ENCODE measurements around the gene NTM.
"Not testable (repeated sequence)": the region's sequence is repeated elsewhere in the genome, so short reads cannot be mapped to it uniquely, and the experiment has no call there.

Gene NTM

GRCh38 chr11:131672191-131672590, 301.8 kb downstream of the NTM start:
- Histone ChIP-seq H3K9me3 (ENCODE audit: control insufficient read depth, low read length) (no peaks in the 10 kb centered on the region), H3K36me3 (ENCODE audit: control insufficient read depth, insufficient read depth, low read length) (no peaks in the 10 kb centered on the region), H3K27ac (ENCODE audit: low read depth, low read length, severe bottlenecking) (no peak overlapping the region), H3K4me1 (ENCODE audit: control insufficient read depth, insufficient read depth, low read length, poor library complexity, severe bottlenecking) (peaks cover 37% of the 10 kb centered on the region), H3K4me3 (ENCODE audit: extremely low read depth, insufficient read depth, low read length, poor library complexity, severe bottlenecking) (no peak overlapping the region)
- 91 to 95% methylated on average over 10 to 14 of the region's 15 CpGs for WGBS, 2 experiments (ENCODE audit: insufficient coverage in 2 of 2)

- Histone ChIP-seq H3K36me3 (ENCODE audit: control insufficient read depth, insufficient read depth, low read length) (no peaks in the 10 kb centered on the region), H3K9me3 (ENCODE audit: control insufficient read depth, low read length) (no peaks in the 10 kb centered on the region), H3K4me3 (ENCODE audit: extremely low read depth, insufficient read depth, low read length, poor library complexity, severe bottlenecking) (no peak overlapping the region), H3K4me1 (ENCODE audit: control insufficient read depth, insufficient read depth, low read length, poor library complexity, severe bottlenecking) (peaks cover 28% of the 10 kb centered on the region), H3K27ac (ENCODE audit: low read depth, low read length, severe bottlenecking) (no peak overlapping the region)
- WGBS, 2 experiments (ENCODE audit: insufficient coverage in 2 of 2), result 36 to 45% methylated on average over 11 to 16 of the region's 16 CpGs
Observed at GRCh38 chr11:131674051-131674755, 303.8 kb downstream of the NTM start.

- 93 to 94% methylated on average over 5 of the region's 11 CpGs for WGBS, 2 experiments (ENCODE audit: insufficient coverage in 2 of 2)
- no peaks in the 10 kb centered on the region for H3K9me3 ChIP-seq (ENCODE audit: control insufficient read depth, low read length)
- no peak overlapping the region for H3K4me3 ChIP-seq (ENCODE audit: extremely low read depth, insufficient read depth, low read length, poor library complexity, severe bottlenecking)
- no peaks in the 10 kb centered on the region for H3K36me3 ChIP-seq (ENCODE audit: control insufficient read depth, insufficient read depth, low read length)
- H3K27ac ChIP-seq (ENCODE audit: low read depth, low read length, severe bottlenecking), result no peak overlapping the region
- peaks cover 19% of the 10 kb centered on the region for H3K4me1 ChIP-seq (ENCODE audit: control insufficient read depth, insufficient read depth, low read length, poor library complexity, severe bottlenecking)
Observed at GRCh38 chr11:131675121-131675888, 304.9 kb downstream of the NTM start.

- 17 to 53% methylated on average over 1 to 3 of the region's 4 CpGs for WGBS, 2 experiments (ENCODE audit: insufficient coverage in 2 of 2)
- no peaks in the 10 kb centered on the region for H3K9me3 ChIP-seq (ENCODE audit: control insufficient read depth, low read length)
- no peak overlapping the region for H3K4me3 ChIP-seq (ENCODE audit: extremely low read depth, insufficient read depth, low read length, poor library complexity, severe bottlenecking)
- H3K27ac ChIP-seq (ENCODE audit: low read depth, low read length, severe bottlenecking), result no peak overlapping the region
- no peaks in the 10 kb centered on the region for H3K36me3 ChIP-seq (ENCODE audit: control insufficient read depth, insufficient read depth, low read length)
- H3K4me1 ChIP-seq (ENCODE audit: control insufficient read depth, insufficient read depth, low read length, poor library complexity, severe bottlenecking), result peaks cover 13% of the 10 kb centered on the region
Observed at GRCh38 chr11:131677828-131678470, 307.5 kb downstream of the NTM start.

- H3K4me1 ChIP-seq (ENCODE audit: control insufficient read depth, insufficient read depth, low read length, poor library complexity, severe bottlenecking), result peaks cover 7% of the 10 kb centered on the region
- H3K4me3 ChIP-seq (ENCODE audit: extremely low read depth, insufficient read depth, low read length, poor library complexity, severe bottlenecking), result no peak overlapping the region
- WGBS, 2 experiments (ENCODE audit: insufficient coverage in 2 of 2), result 82 to 85% methylated on average over 8 to 11 of the region's 13 CpGs
- H3K27ac ChIP-seq (ENCODE audit: low read depth, low read length, severe bottlenecking), result no peak overlapping the region
- H3K36me3 ChIP-seq (ENCODE audit: control insufficient read depth, insufficient read depth, low read length), result no peaks in the 10 kb centered on the region
- no peaks in the 10 kb centered on the region for H3K9me3 ChIP-seq (ENCODE audit: control insufficient read depth, low read length)
Observed at GRCh38 chr11:131678658-131679340, 308.4 kb downstream of the NTM start.

GRCh38 chr11:131680448-131680847, 310.0 kb downstream of the NTM start:
- not testable (repeated sequence) for H3K27ac ChIP-seq (ENCODE audit: low read depth, low read length, severe bottlenecking); H3K9me3 ChIP-seq (ENCODE audit: control insufficient read depth, low read length); H3K4me3 ChIP-seq (ENCODE audit: extremely low read depth, insufficient read depth, low read length, poor library complexity, severe bottlenecking); H3K4me1 ChIP-seq (ENCODE audit: control insufficient read depth, insufficient read depth, low read length, poor library complexity, severe bottlenecking); H3K36me3 ChIP-seq (ENCODE audit: control insufficient read depth, insufficient read depth, low read length)
- 70% methylated on average over 1 of the region's 1 CpG; no CpG with 5 or more reads in 1 of the 2 experiments for WGBS, 2 experiments (ENCODE audit: insufficient coverage in 2 of 2)

GRCh38 chr11:131681920-131682319, 311.5 kb downstream of the NTM start:
- no peaks in the 10 kb centered on the region for H3K9me3 ChIP-seq (ENCODE audit: control insufficient read depth, low read length)
- 84 to 94% methylated on average over 9 of the region's 9 CpGs for WGBS, 2 experiments (ENCODE audit: insufficient coverage in 2 of 2)
- H3K36me3 ChIP-seq (ENCODE audit: control insufficient read depth, insufficient read depth, low read length), result no peaks in the 10 kb centered on the region
- no peaks in the 10 kb centered on the region for H3K4me1 ChIP-seq (ENCODE audit: control insufficient read depth, insufficient read depth, low read length, poor library complexity, severe bottlenecking)
- H3K27ac ChIP-seq (ENCODE audit: low read depth, low read length, severe bottlenecking), result no peak overlapping the region
- H3K4me3 ChIP-seq (ENCODE audit: extremely low read depth, insufficient read depth, low read length, poor library complexity, severe bottlenecking), result no peak overlapping the region

GRCh38 chr11:131682373-131683015, 312.1 kb downstream of the NTM start:
- 86 to 88% methylated on average over 16 to 17 of the region's 22 CpGs for WGBS, 2 experiments (ENCODE audit: insufficient coverage in 2 of 2)

GRCh38 chr11:131683131-131683530, 312.7 kb downstream of the NTM start:
- WGBS, 2 experiments (ENCODE audit: insufficient coverage in 2 of 2), result 88 to 100% methylated on average over 2 to 3 of the region's 5 CpGs
- Histone ChIP-seq H3K9me3 (ENCODE audit: control insufficient read depth, low read length) (no peaks in the 10 kb centered on the region), H3K4me1 (ENCODE audit: control insufficient read depth, insufficient read depth, low read length, poor library complexity, severe bottlenecking) (peaks cover under 1% of the 10 kb centered on the region), H3K4me3 (ENCODE audit: extremely low read depth, insufficient read depth, low read length, poor library complexity, severe bottlenecking) (no peak overlapping the region), H3K36me3 (ENCODE audit: control insufficient read depth, insufficient read depth, low read length) (no peaks in the 10 kb centered on the region), H3K27ac (ENCODE audit: low read depth, low read length, severe bottlenecking) (no peak overlapping the region)

More at GRCh38 chr11:131682373-131683015, 312.1 kb downstream of the NTM start:
- no peak overlapping the region for H3K4me3 ChIP-seq (ENCODE audit: extremely low read depth, insufficient read depth, low read length, poor library complexity, severe bottlenecking)
- H3K27ac ChIP-seq (ENCODE audit: low read depth, low read length, severe bottlenecking), result no peak overlapping the region
- H3K9me3 ChIP-seq (ENCODE audit: control insufficient read depth, low read length), result no peaks in the 10 kb centered on the region
- H3K36me3 ChIP-seq (ENCODE audit: control insufficient read depth, insufficient read depth, low read length), result no peaks in the 10 kb centered on the region
- H3K4me1 ChIP-seq (ENCODE audit: control insufficient read depth, insufficient read depth, low read length, poor library complexity, severe bottlenecking), result no peaks in the 10 kb centered on the region

GRCh38 chr11:131683666-131684065, 313.3 kb downstream of the NTM start:
- 89 to 94% methylated on average over 9 to 11 of the region's 11 CpGs for WGBS, 2 experiments (ENCODE audit: insufficient coverage in 2 of 2)
- Histone ChIP-seq H3K27ac (ENCODE audit: low read depth, low read length, severe bottlenecking) (no peak overlapping the region), H3K4me1 (ENCODE audit: control insufficient read depth, insufficient read depth, low read length, poor library complexity, severe bottlenecking) (peaks cover 5% of the 10 kb centered on the region), H3K36me3 (ENCODE audit: control insufficient read depth, insufficient read depth, low read length) (no peaks in the 10 kb centered on the region), H3K4me3 (ENCODE audit: extremely low read depth, insufficient read depth, low read length, poor library complexity, severe bottlenecking) (no peak overlapping the region), H3K9me3 (ENCODE audit: control insufficient read depth, low read length) (no peaks in the 10 kb centered on the region)
